ENCODE data around the gene ILKAP.

The ILKAP gene

DNA sequence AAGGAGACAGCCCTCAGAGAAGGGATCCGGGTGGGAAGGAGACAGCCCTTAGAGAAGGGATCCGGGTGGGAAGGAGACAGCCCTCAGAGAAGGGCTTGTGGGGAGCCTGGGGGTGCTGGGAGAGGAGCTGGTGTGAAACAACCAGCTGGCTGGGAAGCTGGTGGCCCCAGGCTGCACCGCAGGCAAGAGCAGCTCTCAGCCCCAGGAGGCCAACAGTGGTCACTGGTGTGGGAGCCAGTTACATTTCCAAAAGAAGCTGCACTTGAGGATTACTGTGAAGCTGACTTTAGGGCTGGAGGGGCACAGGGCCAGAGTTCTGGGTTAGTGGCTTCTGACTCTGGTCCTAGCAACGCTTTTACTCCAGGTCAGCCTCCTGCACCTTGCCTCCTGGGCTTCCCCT lies 33.1 kb upstream of the ILKAP start:
- DNase-seq = no peak

DNA sequence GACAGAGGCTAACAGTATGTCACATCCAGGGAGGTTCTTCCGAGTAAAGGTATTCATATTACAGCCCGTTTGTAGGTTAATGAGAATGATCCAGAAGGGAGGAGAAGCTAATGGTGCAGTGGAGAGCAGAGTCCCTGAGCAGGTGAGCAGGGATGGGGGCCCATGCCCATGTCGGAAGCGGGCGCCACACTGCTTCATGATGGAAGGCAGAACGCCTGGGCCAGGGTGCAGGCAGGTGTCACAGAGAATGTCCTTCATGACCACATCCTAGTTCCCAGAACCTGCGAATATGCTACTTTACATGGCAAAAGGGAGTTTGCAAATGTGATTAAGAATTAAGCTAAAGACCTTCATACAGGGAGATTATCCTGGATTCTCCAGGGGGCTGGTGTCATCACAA lies 32.4 kb upstream of the ILKAP start:
- DNase-seq = no peak

DNA sequence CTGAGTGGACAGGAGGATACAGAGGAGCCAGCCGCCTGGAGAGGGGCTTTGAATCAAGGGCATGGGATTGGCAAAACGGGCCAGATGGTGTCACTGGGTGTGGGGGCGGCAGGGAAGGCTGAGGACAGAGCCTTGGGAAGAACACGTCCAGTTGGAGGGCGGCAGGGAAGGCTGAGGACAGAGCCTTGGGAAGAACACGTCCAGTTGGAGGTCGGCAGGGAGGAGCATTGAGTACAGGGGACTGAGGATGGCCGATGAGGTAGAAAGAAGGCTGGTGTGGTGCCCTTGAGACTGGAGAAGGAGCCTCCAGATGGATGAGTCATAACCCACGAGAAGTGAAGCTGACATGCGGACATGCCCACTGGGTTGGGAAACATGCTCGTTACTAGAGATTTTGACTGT lies 31.8 kb upstream of the ILKAP start:
- DNase-seq = no peak

DNA sequence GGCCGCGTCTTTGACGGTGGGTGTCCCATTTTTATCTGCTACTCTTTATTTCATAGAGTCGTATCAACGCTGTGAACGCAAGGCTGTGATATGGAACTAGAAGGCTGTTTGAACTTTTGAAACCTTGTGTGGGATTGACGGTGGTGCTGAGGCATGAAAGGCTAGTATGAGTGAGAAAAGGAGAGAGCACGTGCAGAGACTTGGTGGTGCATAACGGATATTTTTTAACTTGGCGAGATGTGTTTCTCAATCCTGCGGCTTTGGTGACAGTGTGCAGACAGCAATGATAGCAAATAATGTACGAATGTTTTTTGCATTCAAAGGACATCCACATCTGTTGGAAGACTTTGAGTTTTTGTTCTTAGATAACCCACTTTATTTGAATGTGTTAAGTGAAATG lies 30.1 kb upstream of the ILKAP start:
- DNase-seq = no peak

DNA sequence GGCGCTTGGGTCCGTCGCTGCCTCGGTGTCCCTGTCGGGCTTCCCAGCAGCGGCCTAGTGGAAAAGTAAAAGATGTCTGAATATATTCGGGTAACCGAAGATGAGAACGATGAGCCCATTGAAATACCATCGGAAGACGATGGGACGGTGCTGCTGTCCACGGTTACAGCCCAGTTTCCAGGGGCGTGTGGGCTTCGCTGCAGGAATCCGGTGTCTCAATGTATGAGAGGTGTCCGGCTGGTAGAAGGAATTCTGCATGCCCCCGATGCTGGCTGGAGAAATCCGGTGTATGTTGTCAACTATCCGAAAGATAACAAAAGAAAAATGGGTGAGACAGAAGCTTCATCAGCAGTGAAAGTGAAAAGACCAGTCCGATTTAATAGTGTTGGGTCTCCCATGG lies 28.3 kb upstream of the ILKAP start:
- DNase-seq = no peak

DNA sequence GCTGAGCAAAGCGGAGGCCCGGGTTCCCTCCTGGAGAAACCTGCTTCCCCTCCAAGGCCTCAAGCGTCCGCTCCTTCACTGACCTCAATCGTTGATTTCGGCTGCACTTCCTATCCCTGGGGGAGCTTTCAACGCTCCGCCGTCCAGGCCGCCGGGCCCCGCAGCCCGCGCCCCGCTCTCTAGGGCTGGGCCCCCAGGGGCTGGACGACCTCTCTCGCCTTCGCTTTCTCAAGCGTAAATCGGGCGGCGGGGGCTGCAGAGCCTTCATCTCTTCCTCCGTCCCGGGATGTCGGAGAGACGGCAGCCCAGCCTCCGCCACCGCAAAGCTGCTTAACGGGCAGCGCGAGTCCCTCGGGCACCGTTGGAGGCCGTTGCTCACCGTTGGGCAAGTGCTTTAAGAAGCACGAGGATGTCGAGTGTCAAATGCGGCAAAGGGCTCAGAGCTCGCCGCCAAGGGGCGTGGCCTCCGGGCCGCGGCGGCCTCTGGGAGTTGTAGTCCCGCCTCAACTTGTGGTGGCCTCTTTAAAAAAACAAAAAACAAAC lies 27.8 kb upstream of the ILKAP start:
- peak; percentile 71 for DNase-seq

DNA sequence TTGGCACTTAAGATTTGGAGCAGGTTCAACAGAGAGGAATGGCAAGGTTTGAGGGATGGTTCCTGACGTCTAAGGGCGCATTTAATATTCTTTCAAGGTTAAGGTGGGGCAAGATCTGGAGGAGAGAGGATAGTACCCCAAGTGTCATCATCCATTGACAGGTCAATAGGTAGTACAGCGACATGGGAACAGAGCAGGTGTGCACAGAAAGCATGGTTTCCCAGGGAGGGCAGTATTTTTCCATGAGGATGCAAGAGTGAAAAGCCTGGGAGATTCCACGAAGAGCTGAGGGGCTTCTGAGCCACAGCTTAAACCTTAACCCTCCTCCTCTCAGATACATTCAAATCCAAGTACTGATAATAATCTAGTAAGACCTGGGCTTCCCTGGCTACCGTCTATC lies 27.2 kb upstream of the ILKAP start:
- DNase-seq = no peak

DNA sequence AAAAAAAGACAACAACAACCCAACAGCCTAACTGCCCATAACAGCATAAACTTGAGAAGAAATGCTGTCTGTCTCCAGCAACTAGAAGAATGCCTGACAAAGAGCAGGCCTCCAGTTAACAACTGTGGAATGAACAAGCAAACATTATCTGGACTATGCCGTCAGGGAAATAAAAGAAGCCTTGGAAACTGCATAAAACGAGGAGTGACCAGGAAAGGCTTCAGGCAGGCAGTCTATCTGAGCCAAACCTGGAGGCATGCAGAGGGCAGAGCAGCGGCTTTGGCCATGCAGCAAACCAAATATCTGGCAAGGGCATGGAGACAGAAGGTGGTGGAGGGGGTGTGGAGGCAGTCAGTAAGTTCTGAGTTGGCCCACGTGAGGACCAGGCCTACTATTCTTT lies 25.2 kb upstream of the ILKAP start:
- no peak for DNase-seq

DNA sequence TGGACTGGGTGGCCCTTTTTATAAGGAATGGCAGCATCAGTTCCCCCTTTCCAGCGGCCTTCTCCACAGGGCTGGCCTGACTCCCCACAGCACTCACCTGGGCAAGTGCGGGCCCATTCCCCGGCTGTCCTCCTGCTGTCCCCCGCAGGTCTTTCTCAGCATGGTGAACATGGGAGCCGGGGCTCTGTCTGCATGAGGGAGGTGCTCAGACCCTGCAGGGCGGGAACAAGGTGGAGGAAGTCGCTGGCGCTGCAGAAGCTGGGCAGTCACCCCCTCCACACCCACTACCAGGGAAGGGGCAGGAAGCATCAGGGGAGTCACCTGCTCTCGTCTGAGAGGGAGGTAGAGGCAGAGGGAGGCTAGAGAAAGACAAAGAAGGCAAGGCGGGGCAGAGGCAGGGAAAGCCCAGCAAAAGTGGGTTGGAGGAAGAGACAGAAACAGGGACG lies 24.1 kb upstream of the ILKAP start:
- no peak for DNase-seq

DNA sequence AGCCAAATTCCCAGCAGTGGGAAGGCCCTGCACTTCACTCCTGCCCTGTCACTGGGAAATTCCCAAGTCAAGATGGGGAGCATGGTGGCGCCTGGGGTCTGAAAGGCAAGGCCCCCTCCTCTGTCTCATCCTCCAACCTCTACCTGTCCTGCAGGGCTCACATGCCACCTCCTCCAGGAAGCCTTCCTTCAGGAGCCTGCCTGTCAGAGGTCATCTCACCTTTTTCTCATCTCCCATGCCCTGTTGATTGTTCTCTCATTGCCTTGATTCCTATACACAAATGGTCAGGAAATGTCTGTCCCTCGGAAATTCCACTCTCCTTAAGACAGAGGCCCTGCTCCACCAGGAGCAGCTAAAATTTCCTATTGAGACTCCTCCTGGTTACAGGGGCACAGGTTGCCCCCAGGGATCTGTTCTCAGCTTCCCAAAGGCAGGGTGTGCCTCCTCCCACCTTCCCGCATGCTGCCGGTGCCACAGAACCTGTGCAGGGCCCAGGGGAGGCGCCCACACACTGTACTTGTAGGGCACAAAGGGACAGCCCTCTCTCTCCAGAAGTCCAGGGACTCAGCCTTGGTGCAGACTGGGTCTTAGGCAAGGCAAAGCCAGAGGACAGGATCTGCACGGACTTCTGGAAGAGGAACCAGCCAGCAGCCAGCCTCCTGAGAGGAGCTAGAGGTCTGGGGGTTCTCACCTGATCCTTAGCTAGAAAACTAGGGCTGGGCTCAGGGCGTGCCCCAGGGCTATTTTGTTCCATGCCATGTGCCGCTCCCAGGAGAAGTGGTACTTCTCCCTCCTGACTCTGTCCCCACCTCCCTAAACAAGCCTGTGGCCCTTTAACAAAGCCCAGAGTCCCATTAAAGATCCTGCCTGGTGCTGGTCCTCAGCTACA lies 23.4 kb upstream of the ILKAP start:
- DNase-seq = no peak

DNA sequence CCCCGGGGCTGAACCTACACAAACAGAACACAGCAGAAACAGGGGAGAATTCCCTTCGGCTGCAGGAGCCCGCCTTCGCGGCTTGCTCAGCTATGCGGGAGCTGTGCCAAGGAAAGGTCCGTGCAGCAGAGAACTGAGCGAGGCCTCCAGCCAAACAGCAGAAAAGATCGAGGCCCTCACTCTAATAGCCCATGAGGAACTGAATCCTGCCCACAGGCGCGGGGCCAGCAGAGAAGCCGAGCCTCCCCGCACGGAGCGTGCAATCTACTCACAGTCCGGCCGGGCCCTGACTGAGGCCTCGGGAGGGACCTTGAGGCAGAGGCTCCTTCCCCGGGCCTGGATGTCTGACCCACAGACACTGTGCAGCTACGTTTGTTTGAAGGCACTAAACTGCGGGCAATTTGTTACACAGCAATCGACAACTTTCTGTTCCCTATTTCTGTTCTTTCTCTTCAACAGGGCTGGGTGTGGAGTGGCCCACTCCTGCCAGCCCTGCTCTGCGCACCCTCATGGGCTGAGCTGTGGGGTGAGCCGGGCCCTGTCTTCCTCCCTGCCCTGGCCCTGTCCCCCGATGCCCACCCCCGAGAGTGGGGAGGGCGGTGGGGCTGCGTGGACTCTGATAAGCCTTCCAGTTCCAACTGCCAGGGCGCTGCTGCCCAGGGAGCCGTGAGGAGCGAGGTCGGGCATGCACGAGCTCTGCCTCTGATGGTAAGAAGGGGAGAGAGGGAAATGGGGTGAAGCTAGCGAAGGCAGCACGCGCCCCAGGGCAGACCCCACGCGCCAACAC lies 22.6 kb upstream of the ILKAP start:
- DNase-seq = no peak

DNA sequence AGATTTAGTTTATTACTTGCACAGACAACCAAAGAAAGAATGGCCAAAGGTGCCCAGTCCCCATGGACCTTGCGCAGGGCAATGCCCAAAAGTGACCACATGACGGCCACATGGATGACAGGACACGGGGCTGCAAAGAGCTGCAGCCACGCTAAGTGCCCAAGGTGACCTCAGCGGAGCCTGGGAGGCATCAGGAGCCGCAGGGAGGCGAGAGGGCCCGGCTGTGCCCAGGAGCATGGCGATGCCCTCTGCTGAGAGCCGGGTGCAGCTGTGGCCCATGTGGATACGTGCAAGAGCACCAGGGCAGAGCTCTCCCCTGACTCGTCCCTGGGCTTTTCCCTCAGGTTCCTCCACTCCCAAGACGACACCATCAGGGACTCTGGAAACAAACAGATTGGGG lies 21.6 kb upstream of the ILKAP start:
- no peak for DNase-seq

DNA sequence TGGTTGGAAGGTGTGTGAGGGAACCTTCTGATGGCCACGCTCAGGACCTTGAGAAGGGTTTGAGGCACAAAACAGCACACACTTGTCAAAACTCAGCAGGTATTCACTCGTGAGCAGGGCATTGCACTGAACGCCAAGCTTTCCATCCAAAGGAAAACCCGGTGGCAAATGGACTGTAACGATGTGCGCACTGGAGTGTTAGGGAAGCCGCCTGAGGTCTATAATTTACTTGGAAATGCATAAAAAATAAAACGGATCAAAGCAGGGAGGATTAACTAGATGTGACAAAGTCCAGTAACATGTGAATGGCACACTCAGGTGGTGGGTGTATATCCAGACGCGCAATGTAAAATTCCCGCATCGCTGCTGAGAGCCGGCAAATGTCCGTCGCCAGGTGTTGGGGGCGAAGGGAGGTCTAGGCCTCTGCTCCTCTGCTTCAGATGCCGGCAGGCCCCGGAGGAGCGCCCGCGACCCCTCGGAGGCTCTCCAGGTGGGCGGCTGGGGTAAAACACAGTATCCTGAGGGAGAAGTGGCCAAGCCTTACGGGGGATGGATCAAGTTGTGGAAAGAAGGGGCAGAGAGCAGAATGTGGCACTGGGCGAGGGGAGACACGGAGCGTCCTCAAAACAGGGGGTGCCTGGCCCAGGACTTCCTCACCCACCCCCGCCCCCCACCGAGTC lies 21.0 kb upstream of the ILKAP start:
- no peak for DNase-seq

DNA sequence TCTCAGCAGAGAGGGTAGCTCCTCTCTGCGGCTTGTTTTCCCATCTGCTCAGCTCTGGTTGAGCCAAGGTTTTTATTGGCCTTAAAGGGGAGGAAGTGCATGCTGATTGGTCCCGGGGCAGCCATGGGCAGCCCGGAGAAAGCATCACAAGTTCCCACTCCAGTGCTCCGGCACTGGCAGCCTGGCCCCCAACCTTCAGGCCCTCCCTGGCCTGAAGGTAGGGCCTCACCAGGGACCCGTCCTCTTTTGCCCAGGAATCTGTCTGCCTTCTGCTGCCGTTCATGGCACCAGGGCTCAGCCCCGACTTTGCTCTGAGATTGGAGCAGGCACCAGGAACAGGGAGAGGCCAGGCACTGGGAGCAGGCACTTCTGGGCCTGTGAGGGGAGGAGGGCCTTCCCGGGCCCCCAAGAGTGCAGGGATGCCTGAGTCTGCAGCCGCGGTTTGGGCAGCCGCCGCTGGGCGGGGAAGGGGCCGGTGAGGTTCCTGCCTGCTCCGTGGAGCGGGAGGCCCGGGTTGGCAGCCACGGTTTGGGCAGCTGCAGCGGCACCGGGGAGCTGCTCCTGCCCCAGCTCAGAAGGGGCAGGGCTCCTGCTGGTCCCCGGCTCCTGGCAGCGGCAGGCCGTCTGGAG lies 17.5 kb upstream of the ILKAP start:
- no peak for DNase-seq

DNA sequence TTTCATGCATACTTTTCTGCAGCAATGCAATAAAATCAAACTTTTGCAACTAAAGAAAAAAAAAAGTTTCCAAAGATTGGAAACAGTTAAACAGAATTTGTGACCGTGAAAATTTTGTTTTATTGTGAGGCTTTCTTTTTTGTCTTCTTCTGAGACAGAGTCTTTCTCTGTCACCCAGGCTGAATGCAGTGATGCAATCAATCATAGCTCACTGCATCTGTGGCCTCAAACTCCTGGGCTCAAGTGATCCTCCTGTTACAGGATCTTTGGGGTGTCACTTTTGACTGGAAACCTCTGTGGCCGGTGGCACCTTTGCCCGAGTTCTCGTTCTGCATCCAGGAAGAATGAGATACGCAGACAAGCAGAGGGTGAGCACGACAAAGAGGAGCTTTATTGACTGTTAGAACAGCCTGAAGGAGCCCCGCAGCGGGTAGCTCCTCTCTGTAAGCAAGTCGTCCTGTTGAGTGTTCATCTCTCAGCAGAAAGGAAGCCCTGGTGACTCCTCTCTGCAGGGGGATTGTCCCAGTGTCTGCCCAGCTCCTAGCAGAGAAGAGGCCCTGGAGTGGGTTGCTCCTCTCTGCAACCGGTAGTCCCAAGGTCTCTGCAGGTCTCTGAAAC lies 16.9 kb upstream of the ILKAP start:
- no peak for DNase-seq

DNA sequence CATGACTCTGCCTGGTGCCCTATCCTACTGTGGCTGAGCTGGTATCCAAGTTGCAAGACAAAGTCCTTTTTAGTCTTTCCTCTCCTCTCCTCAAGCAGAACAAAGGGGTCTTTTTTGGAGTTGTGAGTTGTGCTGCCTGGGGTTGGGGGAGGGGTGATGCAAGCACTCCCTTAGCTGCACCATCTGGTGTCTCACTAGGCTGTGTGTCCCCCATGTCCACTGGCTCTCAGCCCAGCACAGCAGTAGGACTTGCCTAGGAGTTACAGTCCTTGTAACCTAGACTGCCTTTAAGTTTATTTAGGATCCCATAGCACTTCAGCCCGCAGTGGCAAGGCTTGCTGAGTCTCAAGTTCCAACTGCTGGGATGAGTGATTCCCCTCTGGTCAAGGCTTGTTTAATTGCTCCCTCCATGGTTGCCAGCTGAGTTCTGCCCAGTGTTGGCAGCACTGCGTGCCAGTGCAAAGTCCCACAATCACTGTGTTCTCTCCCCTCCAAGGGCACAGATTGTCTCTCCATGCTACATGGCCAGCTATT lies 13.2 kb upstream of the ILKAP start:
- DNase-seq = no peak

DNA sequence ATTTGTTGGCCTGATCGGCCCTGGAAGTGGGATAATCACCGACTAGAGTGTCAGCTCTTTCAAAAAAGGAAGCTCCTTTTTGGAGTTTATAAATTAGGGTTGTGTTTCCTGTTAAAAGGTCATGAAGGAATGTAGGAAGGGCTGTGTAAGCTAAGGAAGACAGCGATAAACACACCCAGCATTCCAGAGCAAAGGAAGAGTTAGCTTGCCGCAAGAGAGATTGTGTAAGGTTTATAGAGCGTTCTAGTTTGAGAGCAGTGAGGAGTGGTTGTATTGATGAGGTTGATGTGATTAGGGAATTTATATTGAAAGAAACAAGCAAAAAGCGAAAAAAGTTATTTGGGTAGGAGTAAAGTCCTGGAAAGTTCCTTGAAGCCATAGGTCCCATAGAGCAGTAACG lies 3.5 kb upstream of the ILKAP start:
- DNase-seq = no peak

DNA sequence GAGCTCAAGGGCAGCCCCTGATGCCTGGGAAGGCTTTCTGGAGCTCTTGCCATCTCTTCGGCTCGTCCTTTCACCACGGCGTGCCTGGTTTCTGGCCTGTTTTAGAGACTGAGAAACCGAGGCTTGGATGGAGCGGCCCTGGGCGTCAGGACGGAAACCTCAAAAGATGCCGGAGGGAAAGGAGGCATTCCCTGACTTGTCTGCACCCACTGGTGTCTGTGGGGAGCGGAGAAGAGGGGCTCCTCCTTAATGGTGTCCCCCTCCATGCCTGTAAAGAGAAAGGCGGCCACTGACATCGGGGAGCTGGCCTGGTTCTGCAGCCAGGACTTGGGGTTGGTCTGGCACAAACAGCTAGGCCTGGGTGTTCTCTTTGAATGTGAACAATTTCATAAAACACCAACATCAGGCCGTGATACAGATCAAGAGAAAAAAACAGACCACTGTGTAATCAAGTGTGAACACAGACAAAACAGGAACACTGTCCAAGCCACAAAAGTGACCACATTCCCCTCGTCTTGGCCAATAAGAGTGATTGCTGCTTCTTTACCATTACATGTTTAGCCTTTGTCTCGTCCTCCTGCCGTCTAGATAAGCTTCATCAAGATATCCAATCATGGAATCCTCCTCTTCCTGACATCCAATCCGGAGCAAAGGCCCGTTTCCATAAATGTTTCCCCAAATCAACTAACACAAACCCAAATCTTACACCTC lies 633 bp upstream of the ILKAP start:
- DNase-seq = no peak

DNA sequence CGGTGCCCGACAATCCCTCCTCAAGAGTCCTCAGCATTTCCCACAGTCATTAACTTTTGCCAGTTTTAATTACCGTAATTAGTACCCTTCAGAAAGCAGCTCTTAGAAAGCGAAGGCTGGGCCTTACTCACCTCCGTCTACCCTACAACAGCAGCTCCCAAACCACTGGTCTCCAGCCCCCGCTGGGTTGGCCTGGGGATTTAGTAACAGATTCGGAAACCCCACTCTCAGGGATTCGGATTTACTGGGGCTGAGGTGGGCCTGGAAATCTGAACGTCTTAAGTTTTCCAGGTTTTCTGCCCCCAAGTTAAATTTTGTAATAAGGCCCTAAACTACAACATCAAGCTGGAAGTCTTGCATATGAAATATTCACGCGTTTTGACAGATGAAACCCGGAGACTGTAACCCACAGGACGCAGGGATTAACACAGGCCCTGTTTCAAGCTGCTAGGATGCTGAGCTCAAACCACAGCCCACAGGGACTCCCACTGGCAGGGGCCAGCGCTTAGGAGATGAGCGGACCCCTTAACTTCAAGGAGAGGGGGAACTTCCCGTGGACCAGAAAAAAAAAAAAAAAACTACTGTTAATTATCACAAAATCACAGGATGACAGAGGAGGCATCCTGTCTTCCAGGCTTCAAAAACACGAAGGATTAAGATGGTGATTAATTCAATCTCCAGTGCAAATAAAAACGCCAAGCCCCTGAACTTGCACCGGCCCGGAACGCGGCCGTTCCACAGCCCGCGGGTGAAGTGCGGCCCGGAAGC lies 985 bp downstream of the ILKAP start:
- DNase-seq = no peak

DNA sequence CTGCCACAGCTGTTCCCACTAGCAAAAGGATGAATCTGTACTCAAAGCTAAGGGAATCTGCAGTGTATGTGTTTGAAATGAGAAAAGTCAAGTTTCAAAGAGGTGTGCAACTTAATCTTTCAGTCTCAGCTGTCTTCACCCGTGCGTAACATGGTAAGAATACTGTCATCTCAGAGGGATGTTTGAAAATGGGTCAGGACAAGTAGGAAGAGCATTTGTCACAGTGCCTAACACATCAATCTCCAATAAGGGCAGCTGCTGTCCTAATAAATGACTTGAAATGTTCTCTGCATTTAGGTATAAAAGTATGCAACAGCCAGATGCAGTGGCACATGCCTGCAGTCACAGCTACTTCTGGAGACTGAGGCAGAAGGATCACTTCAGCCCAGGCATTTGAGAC lies 13.1 kb downstream of the ILKAP start:
- no peak for DNase-seq

Measured in activated CD4-positive, alpha-beta T cell treated with anti-CD3 and anti-CD28 coated beads, Interleukin-2, amount 50 U/mL, for 4 hours (primary cell).